HG02798 (cell line): ENCODE data around the gene LTA4H.

Source experiments
- ATAC-seq: cut with Tn5 transposase; IDR thresholded peaks from one replicate; pipeline ENCODE4 v1.9.1; 2021; ENCODE audit warnings: mild to moderate bottlenecking; ENCODE audit not compliant: unreplicated experiment, poor library complexity

Gene LTA4H

GRCh38 chr12:96036765-96037455, 1.5 kb upstream of the LTA4H start:
- no peak for ATAC-seq

- ATAC-seq: no peak
These were observed 635 bp downstream of the LTA4H start for GRCh38 chr12:96034621-96035282.

- no peak for ATAC-seq
These were observed 1.6 kb downstream of the LTA4H start for GRCh38 chr12:96033549-96034389.

- no peak for ATAC-seq
These were observed 5.6 kb downstream of the LTA4H start for GRCh38 chr12:96029826-96030225.

GRCh38 chr12:96028538-96028937, 6.8 kb downstream of the LTA4H start:
- no peak for ATAC-seq

GRCh38 chr12:96026331-96026730, 9.1 kb downstream of the LTA4H start:
- ATAC-seq: no peak

- no peak for ATAC-seq
These were observed 9.9 kb downstream of the LTA4H start for GRCh38 chr12:96025518-96025917.

GRCh38 chr12:96020314-96021003, 14.9 kb downstream of the LTA4H start:
- ATAC-seq: peak; percentile 95

GRCh38 chr12:96015672-96016071, 19.7 kb downstream of the LTA4H start:
- no peak for ATAC-seq

GRCh38 chr12:96014943-96015599, 20.3 kb downstream of the LTA4H start:
- no peak for ATAC-seq

GRCh38 chr12:96007729-96008128, 27.7 kb downstream of the LTA4H start:
- no peak for ATAC-seq

GRCh38 chr12:96006727-96007126, 28.7 kb downstream of the LTA4H start:
- ATAC-seq: no peak

GRCh38 chr12:96000858-96001257, 34.5 kb downstream of the LTA4H start:
- ATAC-seq: no peak

GRCh38 chr12:95999484-95999883, 35.9 kb downstream of the LTA4H start:
- no peak for ATAC-seq

GRCh38 chr12:95998611-95999286, 36.6 kb downstream of the LTA4H start:
- ATAC-seq: peak; percentile 95

GRCh38 chr12:95997911-95998510, 37.4 kb downstream of the LTA4H start:
- ATAC-seq: no peak

- ATAC-seq: no peak
These were observed 38.1 kb downstream of the LTA4H start for GRCh38 chr12:95997276-95997675.

GRCh38 chr12:95996034-95996658, 39.2 kb downstream of the LTA4H start, which contains the start of gene HAL:
TSS of gene HAL (minus strand) at chr12:95996344. CDS start at chr12:95995910, 434 bp downstream.
- no peak for ATAC-seq
